ENCODE results near the gene RELN.

DNA sequence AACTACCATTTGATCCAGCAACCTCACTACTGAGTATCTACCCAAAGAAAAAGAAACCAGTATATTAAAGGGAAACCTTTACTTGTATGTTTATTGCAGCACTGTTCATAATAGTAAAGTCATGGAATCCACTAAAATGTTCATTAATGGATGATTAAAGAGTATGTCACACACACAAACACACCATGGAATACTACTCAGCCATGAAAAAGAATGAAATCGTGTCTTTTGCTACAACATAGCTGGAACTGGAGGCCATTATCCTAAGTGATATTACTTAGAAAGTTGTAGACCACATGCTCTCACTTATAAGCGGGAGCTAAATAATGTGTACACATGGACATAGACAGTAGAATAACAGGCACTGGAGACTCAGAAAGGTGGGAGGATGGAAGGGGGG lies 340.4 kb downstream of the RELN start:
- TF ChIP-seq, protein P1, sequence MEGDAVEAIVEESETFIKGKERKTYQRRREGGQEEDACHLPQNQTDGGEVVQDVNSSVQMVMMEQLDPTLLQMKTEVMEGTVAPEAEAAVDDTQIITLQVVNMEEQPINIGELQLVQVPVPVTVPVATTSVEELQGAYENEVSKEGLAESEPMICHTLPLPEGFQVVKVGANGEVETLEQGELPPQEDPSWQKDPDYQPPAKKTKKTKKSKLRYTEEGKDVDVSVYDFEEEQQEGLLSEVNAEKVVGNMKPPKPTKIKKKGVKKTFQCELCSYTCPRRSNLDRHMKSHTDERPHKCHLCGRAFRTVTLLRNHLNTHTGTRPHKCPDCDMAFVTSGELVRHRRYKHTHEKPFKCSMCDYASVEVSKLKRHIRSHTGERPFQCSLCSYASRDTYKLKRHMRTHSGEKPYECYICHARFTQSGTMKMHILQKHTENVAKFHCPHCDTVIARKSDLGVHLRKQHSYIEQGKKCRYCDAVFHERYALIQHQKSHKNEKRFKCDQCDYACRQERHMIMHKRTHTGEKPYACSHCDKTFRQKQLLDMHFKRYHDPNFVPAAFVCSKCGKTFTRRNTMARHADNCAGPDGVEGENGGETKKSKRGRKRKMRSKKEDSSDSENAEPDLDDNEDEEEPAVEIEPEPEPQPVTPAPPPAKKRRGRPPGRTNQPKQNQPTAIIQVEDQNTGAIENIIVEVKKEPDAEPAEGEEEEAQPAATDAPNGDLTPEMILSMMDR (conservative IDR thresholded peaks at IDR 0.05 in 1 of 2, IDR thresholded peaks at IDR 0.05 in 1 of 2; ENCODE audit: low read depth in 1 of 2, low read length in 2 of 2) = no peak
- TF ChIP-seq EZH2 (IDR thresholded peaks at IDR 0.05; ENCODE audit: low read length, missing control alignments) = no peak

All from fibroblast of lung (primary cell).